Hepatocyte (in vitro differentiated cells): ENCODE data around the gene AKT2. TPM values are rescaled to one million over a fixed set of nuclear protein-coding genes. Genes with fewer than 3 reads are reported as not detected.

ENCODE experiments used
- DNase-seq: peaks from one replicate; pipeline ENCODE4 v3.0.0-alpha.2; 2016; ENCODE audit warnings: low spot score
- H2AFZ ChIP-seq: fragments of 200-600 bp; sonication (generic); 2 replicates; pipeline ENCODE4 v1.6.0; 2016; ENCODE audit warnings: antibody characterized with exemption, mild to moderate bottlenecking
- H3K27ac ChIP-seq: fragments of 200-600 bp; sonication (generic); 2 replicates; pipeline ENCODE4 v1.5.1; 2016; ENCODE audit warnings: mild to moderate bottlenecking
- H3K27me3 ChIP-seq: fragments of 200-600 bp; sonication (generic); 2 replicates; pipeline ENCODE4 v1.6.1; 2016
- H3K36me3 ChIP-seq: fragments of 200-600 bp; sonication (generic); replicated peaks from 2 replicates; pipeline ENCODE4 v1.5.1; 2016; ENCODE audit warnings: low read depth; ENCODE audit not compliant: insufficient read depth
- H3K4me1 ChIP-seq: fragments of 200-600 bp; sonication (generic); 2 replicates; pipeline ENCODE4 v1.5.1; 2016; ENCODE audit warnings: mild to moderate bottlenecking, moderate library complexity; ENCODE audit not compliant: insufficient read depth
- H3K4me2 ChIP-seq: fragments of 200-600 bp; sonication (generic); 2 replicates; pipeline ENCODE4 v1.6.0; 2016
- H3K4me3 ChIP-seq: fragments of 200-600 bp; sonication (generic); 2 replicates; pipeline ENCODE4 v1.5.1; 2016; ENCODE audit warnings: mild to moderate bottlenecking
- H3K79me2 ChIP-seq: fragments of 200-600 bp; sonication (generic); 2 replicates; pipeline ENCODE4 v1.6.0; 2017; ENCODE audit warnings: mild to moderate bottlenecking
- H3K9me2 ChIP-seq: fragments of 200-600 bp; sonication (generic); replicated peaks from 2 replicates; pipeline ENCODE4 v1.6.0; 2017; ENCODE audit warnings: mild to moderate bottlenecking; ENCODE audit not compliant: insufficient read depth
- H3K9me3 ChIP-seq: fragments of 200-600 bp; sonication (generic); 2 replicates; pipeline ENCODE4 v1.5.1; 2016; ENCODE audit warnings: low read depth, mild to moderate bottlenecking
- H4K20me1 ChIP-seq: fragments of 200-600 bp; sonication (generic); 2 replicates; pipeline ENCODE4 v1.6.0; 2016; ENCODE audit warnings: mild to moderate bottlenecking; ENCODE audit not compliant: insufficient read depth, poor library complexity, severe bottlenecking
- EZH2 ChIP-seq: fragments of 200-600 bp; sonication (generic); IDR thresholded peaks from 2 replicates; pipeline ENCODE4 v1.6.1; 2016; ENCODE audit warnings: antibody characterized with exemption, mild to moderate bottlenecking, borderline replicate concordance
- EZH2phosphoT487 ChIP-seq: fragments of 200-600 bp; sonication (generic); IDR thresholded peaks from one replicate; pipeline ENCODE4 v1.6.1; 2018; ENCODE audit warnings: antibody characterized with exemption, mild to moderate bottlenecking, low read depth, moderate library complexity; ENCODE audit not compliant: unreplicated experiment, severe bottlenecking
- WGBS: methylation state at CpG from one replicate; pipeline ENCODE4 v1.1.6; 2016; ENCODE audit warnings: low lambda C conversion rate; ENCODE audit errors: missing lambda C conversion rate; 5-methylcytosine and 5-hydroxymethylcytosine counted together
- polyA plus RNA-seq: library from polyadenylated mRNA; unstranded; fragments of >200 nt; fragmentation: Nextera tagmentation; extraction: Ambion mirVana; gene quantifications from 2 replicates; pipeline ENCODE4 v1.2.1, GENCODE V29; 2016
- total RNA-seq: library from RNA; depleted of rRNA; stranded (reverse); fragments of >200 nt; gene quantifications from 2 replicates; pipeline ENCODE4 v1.2.3, GENCODE V29; 2014
- TF ChIP-seq, protein P1 (sequence below): fragments of 200-600 bp; sonication (generic); IDR thresholded peaks from 2 replicates; pipeline ENCODE4 v1.5.1; 2016; ENCODE audit warnings: antibody characterized with exemption, mild to moderate bottlenecking; ENCODE audit not compliant: poor library complexity

Gene AKT2
- total and polyA plus RNA-seq, 2 experiments from 2014 or later = 54.9 to 106 TPM

- Histone ChIP-seq H3K36me3 (no peaks in the 10 kb centered on the region), H3K4me3 (no peak overlapping the region), H3K27me3 (peaks cover 25% of the 10 kb centered on the region), H3K79me2 (no peaks in the 10 kb centered on the region), H3K9me3 (no peaks in the 10 kb centered on the region), H3K4me1 (peaks cover 3% of the 10 kb centered on the region), H3K4me2 (no peak overlapping the region), H3K27ac (no peak overlapping the region), H2AFZ (no peak overlapping the region), H3K9me2 (no peaks in the 10 kb centered on the region), H4K20me1 (no peaks in the 10 kb centered on the region)
- 98% methylated on average over 28 of the region's 50 CpGs for WGBS
- TF ChIP-seq, protein P1, sequence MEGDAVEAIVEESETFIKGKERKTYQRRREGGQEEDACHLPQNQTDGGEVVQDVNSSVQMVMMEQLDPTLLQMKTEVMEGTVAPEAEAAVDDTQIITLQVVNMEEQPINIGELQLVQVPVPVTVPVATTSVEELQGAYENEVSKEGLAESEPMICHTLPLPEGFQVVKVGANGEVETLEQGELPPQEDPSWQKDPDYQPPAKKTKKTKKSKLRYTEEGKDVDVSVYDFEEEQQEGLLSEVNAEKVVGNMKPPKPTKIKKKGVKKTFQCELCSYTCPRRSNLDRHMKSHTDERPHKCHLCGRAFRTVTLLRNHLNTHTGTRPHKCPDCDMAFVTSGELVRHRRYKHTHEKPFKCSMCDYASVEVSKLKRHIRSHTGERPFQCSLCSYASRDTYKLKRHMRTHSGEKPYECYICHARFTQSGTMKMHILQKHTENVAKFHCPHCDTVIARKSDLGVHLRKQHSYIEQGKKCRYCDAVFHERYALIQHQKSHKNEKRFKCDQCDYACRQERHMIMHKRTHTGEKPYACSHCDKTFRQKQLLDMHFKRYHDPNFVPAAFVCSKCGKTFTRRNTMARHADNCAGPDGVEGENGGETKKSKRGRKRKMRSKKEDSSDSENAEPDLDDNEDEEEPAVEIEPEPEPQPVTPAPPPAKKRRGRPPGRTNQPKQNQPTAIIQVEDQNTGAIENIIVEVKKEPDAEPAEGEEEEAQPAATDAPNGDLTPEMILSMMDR = no peak
- TF ChIP-seq EZH2phosphoT487 (no peak), EZH2 (no peak)
- DNase-seq = no peak
These were observed 71.1 kb downstream of the AKT2 start for GRCh38 chr19:40213882-40214570.

DNA sequence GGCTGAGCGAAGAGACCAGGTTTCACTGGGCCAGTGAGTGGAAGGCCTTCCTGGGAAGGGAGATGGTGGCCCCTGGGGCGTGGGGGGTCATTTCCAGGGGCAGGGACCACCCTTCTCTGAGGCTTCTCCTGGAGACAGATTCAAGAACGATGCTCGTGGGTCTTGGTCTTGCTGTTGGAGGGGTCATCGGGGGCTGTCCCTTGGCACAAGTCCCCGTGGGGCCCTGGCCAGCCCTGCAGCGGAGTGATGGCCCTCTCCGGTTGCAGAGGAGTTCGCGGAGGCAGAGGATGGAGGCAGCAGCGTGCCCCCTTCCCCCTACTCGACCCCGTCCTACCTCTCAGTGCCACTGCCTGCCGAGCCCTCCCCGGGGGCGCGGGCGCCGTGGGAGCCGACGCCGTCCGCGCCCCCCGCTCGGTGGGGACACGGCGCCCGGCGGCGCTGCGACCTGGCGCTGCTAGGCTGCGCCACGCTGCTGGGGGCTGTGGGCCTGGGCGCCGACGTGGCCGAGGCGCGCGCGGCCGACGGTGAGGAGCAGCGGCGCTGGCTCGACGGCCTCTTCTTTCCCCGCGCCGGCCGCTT, 71.8 kb downstream of the AKT2 start:
- Histone ChIP-seq H3K79me2 (no peaks in the 10 kb centered on the region), H3K4me1 (peaks cover 3% of the 10 kb centered on the region), H3K36me3 (no peaks in the 10 kb centered on the region), H3K9me3 (no peaks in the 10 kb centered on the region), H3K4me3 (no peak overlapping the region), H3K4me2 (no peak overlapping the region), H3K27ac (no peak overlapping the region), H3K9me2 (no peaks in the 10 kb centered on the region), H3K27me3 (peaks cover 18% of the 10 kb centered on the region), H4K20me1 (no peaks in the 10 kb centered on the region), H2AFZ (no peak overlapping the region)
- TF ChIP-seq EZH2phosphoT487 (no peak), EZH2 (no peak)
- TF ChIP-seq, protein P1 = no peak
- 96% methylated on average over 4 of the region's 53 CpGs for WGBS
- no peak for DNase-seq

DNA sequence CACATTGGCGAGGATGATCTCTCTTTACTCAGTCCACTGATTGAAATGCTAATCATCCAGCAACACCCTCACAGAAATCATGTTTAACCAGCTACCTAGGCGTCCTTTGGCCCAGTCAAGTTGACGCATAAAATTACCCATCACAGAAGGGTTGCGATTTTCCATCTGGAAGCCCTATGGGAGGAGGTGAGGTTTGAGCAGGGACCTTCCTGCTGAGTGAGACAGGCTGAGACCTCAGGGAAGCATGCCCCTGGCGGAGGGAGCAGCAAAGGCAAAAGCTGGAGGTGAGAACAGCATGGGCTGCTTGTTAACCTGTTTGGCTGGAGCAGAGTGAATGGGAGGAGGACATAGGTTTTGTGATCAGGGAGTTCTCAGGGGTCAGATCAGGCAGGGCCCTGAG, 74.3 kb downstream of the AKT2 start:
- Histone ChIP-seq H2AFZ (no peak overlapping the region), H3K4me3 (no peak overlapping the region), H3K9me3 (no peaks in the 10 kb centered on the region), H3K27me3 (no peaks in the 10 kb centered on the region), H4K20me1 (no peaks in the 10 kb centered on the region), H3K36me3 (no peaks in the 10 kb centered on the region), H3K4me2 (no peak overlapping the region), H3K9me2 (no peaks in the 10 kb centered on the region), H3K4me1 (no peaks in the 10 kb centered on the region), H3K27ac (no peak overlapping the region), H3K79me2 (no peaks in the 10 kb centered on the region)
- TF ChIP-seq, protein P1 = no peak
- TF ChIP-seq EZH2 (no peak), EZH2phosphoT487 (no peak)
- 87% methylated on average over 5 of the region's 5 CpGs for WGBS
- DNase-seq = no peak
